ENCODE results near the gene CACNA2D2. TPM values are rescaled to one million over a fixed set of nuclear protein-coding genes. Genes with fewer than 3 reads are reported as not detected.
A peak's percentile ranks its signal among the peaks of the same experiment; 100 is the strongest.

The CACNA2D2 gene
- total and polyA plus RNA-seq, 2 experiments from 2014 or later: 0.87 to 1.5 TPM

DNA sequence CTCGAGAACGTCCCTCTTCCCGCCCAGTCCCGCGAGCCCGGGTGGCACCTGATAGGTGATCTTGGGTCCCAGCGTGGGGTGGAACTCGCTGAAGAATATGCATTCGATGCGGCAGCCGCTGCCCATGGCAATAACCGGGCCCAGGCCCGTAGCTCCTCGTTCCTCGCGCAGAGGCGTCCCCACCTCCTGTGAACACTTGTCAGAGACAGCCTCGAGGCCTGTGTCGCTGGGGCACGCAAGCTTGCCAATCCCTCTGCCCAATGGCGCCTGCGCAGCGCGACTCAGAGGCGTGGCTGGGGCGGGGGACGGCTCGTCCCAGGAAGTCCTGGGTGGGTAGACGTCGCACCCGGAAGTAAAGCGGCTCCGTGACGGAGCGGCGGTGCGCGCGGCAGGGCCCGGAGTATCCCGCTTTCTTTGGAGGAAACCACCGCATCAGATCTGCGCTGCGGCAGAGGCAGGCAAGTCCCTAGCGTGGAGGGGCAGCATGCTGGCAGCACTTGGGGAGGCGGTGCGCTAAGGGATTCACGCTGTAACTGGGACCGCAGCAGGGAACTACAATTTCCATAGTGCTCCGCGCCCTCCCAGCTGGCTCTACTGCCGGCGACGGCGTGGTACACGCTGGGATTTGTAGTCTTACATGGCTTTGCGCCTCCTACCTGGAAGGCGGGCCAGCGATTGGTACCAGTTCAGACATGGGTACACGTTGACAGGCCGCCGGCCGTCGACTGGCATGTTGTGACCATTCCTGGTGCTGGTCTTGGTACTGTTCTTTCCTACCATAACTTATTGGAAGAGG is 152.7 kb downstream of the CACNA2D2 start, which contains the start of the genes CYB561D2 and NPRL2:
TSS of gene CYB561D2 (plus strand) at position 336 of the 796 bp plus-strand sequence. CDS start 572 bp downstream, outside the sequence.
TSS of gene NPRL2 (minus strand) at position 249 of the 796 bp plus-strand sequence. CDS start at position 126, 123 bp downstream.
- peak within 1 kb of the TSS; percentile 81 for H3K4me3 ChIP-seq
- peak within 1 kb of the TSS; percentile 92 for H3K27ac ChIP-seq
- H3K4me2 ChIP-seq: peak within 1 kb of the TSS; percentile 91
- peak within 1 kb of the TSS; percentile 33 for H2AFZ ChIP-seq
- no peaks in the 10 kb centered on the region for H3K9me2 ChIP-seq (replicated peaks; ENCODE audit: insufficient read depth)
- H3K9me3 ChIP-seq (ENCODE audit: low read depth): no peaks in the 10 kb centered on the region
- H4K20me1 ChIP-seq (ENCODE audit: insufficient read depth, poor library complexity, severe bottlenecking): peaks cover 8% of the 10 kb centered on the region
- peaks cover 20% of the 10 kb centered on the region for H3K4me1 ChIP-seq (ENCODE audit: insufficient read depth)
- H3K36me3 ChIP-seq (replicated peaks; ENCODE audit: insufficient read depth, low read depth): no peaks in the 10 kb centered on the region
- peak; percentile 96 for DNase-seq (ENCODE audit: low spot score)
- TF ChIP-seq, protein P1, sequence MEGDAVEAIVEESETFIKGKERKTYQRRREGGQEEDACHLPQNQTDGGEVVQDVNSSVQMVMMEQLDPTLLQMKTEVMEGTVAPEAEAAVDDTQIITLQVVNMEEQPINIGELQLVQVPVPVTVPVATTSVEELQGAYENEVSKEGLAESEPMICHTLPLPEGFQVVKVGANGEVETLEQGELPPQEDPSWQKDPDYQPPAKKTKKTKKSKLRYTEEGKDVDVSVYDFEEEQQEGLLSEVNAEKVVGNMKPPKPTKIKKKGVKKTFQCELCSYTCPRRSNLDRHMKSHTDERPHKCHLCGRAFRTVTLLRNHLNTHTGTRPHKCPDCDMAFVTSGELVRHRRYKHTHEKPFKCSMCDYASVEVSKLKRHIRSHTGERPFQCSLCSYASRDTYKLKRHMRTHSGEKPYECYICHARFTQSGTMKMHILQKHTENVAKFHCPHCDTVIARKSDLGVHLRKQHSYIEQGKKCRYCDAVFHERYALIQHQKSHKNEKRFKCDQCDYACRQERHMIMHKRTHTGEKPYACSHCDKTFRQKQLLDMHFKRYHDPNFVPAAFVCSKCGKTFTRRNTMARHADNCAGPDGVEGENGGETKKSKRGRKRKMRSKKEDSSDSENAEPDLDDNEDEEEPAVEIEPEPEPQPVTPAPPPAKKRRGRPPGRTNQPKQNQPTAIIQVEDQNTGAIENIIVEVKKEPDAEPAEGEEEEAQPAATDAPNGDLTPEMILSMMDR (IDR thresholded peaks at IDR 0.05; ENCODE audit: poor library complexity): no peak
- TF ChIP-seq EZH2 (IDR thresholded peaks at IDR 0.05; ENCODE audit: borderline replicate concordance): no peak
- TF ChIP-seq EZH2phosphoT487 (IDR thresholded peaks at IDR 0.05; ENCODE audit: low read depth, severe bottlenecking, unreplicated experiment): no peak
- H3K79me2 ChIP-seq: peaks cover 28% of the 10 kb centered on the region
- H3K27me3 ChIP-seq: no peaks in the 10 kb centered on the region
- WGBS (ENCODE audit: low lambda C conversion rate, missing lambda C conversion rate): 2% methylated on average over 52 of the region's 64 CpGs

DNA sequence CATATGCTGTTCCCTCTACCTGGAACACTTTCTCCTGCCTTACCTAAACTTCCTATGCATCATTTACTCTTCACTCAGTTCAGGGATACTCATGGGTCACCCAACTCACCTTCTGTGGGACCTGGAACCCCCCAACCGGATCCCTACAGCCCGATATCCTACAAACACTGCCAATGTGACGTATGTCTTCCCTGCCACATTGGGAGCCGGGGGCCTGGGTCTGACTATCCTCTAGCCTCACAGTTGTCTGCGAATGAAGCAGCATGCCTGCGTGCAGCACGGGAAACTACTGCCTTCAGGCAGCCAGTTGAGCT is 153.3 kb downstream of the CACNA2D2 start:
- Histone ChIP-seq H4K20me1 (ENCODE audit: insufficient read depth, poor library complexity, severe bottlenecking) (peaks cover 2% of the 10 kb centered on the region), H3K4me1 (ENCODE audit: insufficient read depth) (peaks cover 25% of the 10 kb centered on the region), H3K36me3 (replicated peaks; ENCODE audit: insufficient read depth, low read depth) (no peaks in the 10 kb centered on the region), H3K9me3 (ENCODE audit: low read depth) (no peaks in the 10 kb centered on the region), H3K79me2 (peaks cover 22% of the 10 kb centered on the region), H3K27me3 (no peaks in the 10 kb centered on the region), H3K9me2 (replicated peaks; ENCODE audit: insufficient read depth) (no peaks in the 10 kb centered on the region), H3K4me3 (peak overlapping the region; percentile 81), H3K27ac (peak overlapping the region; percentile 92), H2AFZ (peak overlapping the region; percentile 33), H3K4me2 (peak overlapping the region; percentile 91)
- 44% methylated on average over 7 of the region's 7 CpGs for WGBS (ENCODE audit: low lambda C conversion rate, missing lambda C conversion rate)
- no peak for DNase-seq (ENCODE audit: low spot score)
- no peak for TF ChIP-seq EZH2phosphoT487 (IDR thresholded peaks at IDR 0.05; ENCODE audit: low read depth, severe bottlenecking, unreplicated experiment)
- TF ChIP-seq, protein P1 (IDR thresholded peaks at IDR 0.05; ENCODE audit: poor library complexity): no peak
- no peak for TF ChIP-seq EZH2 (IDR thresholded peaks at IDR 0.05; ENCODE audit: borderline replicate concordance)

DNA sequence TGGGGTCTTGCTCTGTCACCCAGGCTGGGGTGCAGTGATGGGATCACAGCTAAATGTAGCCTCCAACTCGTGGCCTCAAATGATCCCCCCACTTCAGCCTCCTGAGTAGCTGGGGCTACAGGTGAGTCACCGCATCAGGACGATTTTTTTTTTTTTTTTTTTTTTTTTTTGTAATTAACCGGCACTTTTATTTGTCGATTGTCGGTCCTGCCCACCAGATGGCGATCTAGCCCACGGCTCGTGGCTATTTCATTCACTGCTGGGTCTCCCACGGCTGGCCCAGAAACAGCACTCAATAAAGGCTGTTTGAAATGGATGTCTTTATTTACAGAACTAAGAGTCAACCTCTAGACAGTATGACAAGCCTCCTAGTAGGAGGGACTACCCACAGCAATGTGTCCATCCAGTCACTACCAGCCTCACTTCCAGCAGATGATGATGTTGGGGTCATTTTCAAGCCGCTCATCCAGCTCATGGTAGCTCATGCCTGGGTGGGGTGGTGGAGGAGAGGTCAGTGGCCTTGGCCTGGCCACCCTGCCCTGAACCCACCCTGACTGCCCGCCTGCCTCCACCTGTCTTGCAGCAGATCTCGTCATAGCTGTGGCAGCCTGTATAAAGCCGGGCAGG is 156.1 kb downstream of the CACNA2D2 start:
- H2AFZ ChIP-seq: no peak overlapping the region
- no peaks in the 10 kb centered on the region for H3K9me3 ChIP-seq (ENCODE audit: low read depth)
- 29% methylated on average over 14 of the region's 14 CpGs for WGBS (ENCODE audit: low lambda C conversion rate, missing lambda C conversion rate)
- peak overlapping the region; percentile 20 for H3K27ac ChIP-seq
- TF ChIP-seq EZH2phosphoT487 (IDR thresholded peaks at IDR 0.05; ENCODE audit: low read depth, severe bottlenecking, unreplicated experiment) (no peak), EZH2 (IDR thresholded peaks at IDR 0.05; ENCODE audit: borderline replicate concordance) (no peak)
- TF ChIP-seq, protein P1 (IDR thresholded peaks at IDR 0.05; ENCODE audit: poor library complexity): peak; percentile 64
- no peaks in the 10 kb centered on the region for H3K9me2 ChIP-seq (replicated peaks; ENCODE audit: insufficient read depth)
- no peak overlapping the region for H3K4me3 ChIP-seq
- H4K20me1 ChIP-seq (ENCODE audit: insufficient read depth, poor library complexity, severe bottlenecking): no peaks in the 10 kb centered on the region
- peaks cover 20% of the 10 kb centered on the region for H3K79me2 ChIP-seq
- H3K27me3 ChIP-seq: no peaks in the 10 kb centered on the region
- no peak overlapping the region for H3K4me2 ChIP-seq
- H3K4me1 ChIP-seq (ENCODE audit: insufficient read depth): peaks cover 25% of the 10 kb centered on the region
- H3K36me3 ChIP-seq (replicated peaks; ENCODE audit: insufficient read depth, low read depth): no peaks in the 10 kb centered on the region
- DNase-seq (ENCODE audit: low spot score): peak; percentile 85
